OCI-LY1 (cell line): ENCODE results near the gene FZR1.
A peak's percentile ranks its signal among the peaks of the same experiment; 100 is the strongest.

ENCODE experiments used
- H2AFZ ChIP-seq: fragments of 200-600 bp; sonication (generic), shearing (Covaris generic); 2 replicates; pipeline ENCODE4 v1.6.0; 2014; ENCODE audit warnings: antibody characterized with exemption, mild to moderate bottlenecking, low read length
- H3F3A ChIP-seq: fragments of 200-600 bp; sonication (generic), shearing (Covaris generic); 2 replicates; pipeline ENCODE4 v1.6.0; 2014; ENCODE audit warnings: mild to moderate bottlenecking, antibody characterized with exemption, low read length, moderate library complexity; ENCODE audit not compliant: insufficient read depth
- H3K27ac ChIP-seq: fragments of 200-600 bp; sonication (generic); 2 replicates; pipeline ENCODE4 v1.5.1; 2014; ENCODE audit warnings: low read length, mixed run types, mild to moderate bottlenecking, low read depth; ENCODE audit not compliant: poor library complexity, severe bottlenecking
- H3K27me3 ChIP-seq: fragments of 200-600 bp; sonication (generic); 2 replicates; pipeline ENCODE4 v1.6.0; 2014; ENCODE audit warnings: antibody characterized with exemption, mild to moderate bottlenecking, low read length, moderate library complexity; ENCODE audit not compliant: insufficient read depth
- H3K36me3 ChIP-seq: fragments of 200-600 bp; sonication (generic); 2 replicates; pipeline ENCODE4 v1.6.1; 2014; ENCODE audit warnings: mild to moderate bottlenecking, antibody characterized with exemption, low read length, moderate library complexity, mixed read lengths; ENCODE audit not compliant: insufficient read depth
- H3K4me1 ChIP-seq: fragments of 200-600 bp; sonication (generic); 2 replicates; pipeline ENCODE4 v1.5.1; 2014; ENCODE audit warnings: mild to moderate bottlenecking, low read length, moderate library complexity; ENCODE audit not compliant: insufficient read depth, severe bottlenecking
- H3K4me2 ChIP-seq: fragments of 200-600 bp; sonication (generic), shearing (Covaris generic); 2 replicates; pipeline ENCODE4 v1.6.1; 2014; ENCODE audit warnings: low read length
- H3K4me3 ChIP-seq: fragments of 200-600 bp; sonication (generic); 2 replicates; pipeline ENCODE4 v1.5.1; 2014; ENCODE audit warnings: low read length, low read depth, mild to moderate bottlenecking, mixed read lengths; ENCODE audit not compliant: poor library complexity, severe bottlenecking
- H3K79me2 ChIP-seq: fragments of 200-600 bp; shearing (Covaris generic); 2 replicates; pipeline ENCODE4 v1.6.1; 2016; ENCODE audit warnings: mixed run types, low read length, mixed read lengths; ENCODE audit not compliant: insufficient read depth
- H3K9ac ChIP-seq: fragments of 200-600 bp; sonication (generic), shearing (Covaris generic); 2 replicates; pipeline ENCODE4 v1.6.1; 2014; ENCODE audit warnings: mild to moderate bottlenecking, low read length, mixed read lengths
- H3K9me2 ChIP-seq: fragments of 200-600 bp; sonication (generic), shearing (Covaris generic); 2 replicates; pipeline ENCODE4 v1.6.1; 2014; ENCODE audit warnings: low read depth, mild to moderate bottlenecking, low read length, mixed read lengths
- H3K9me3 ChIP-seq: fragments of 200-600 bp; shearing (Covaris generic); 2 replicates; pipeline ENCODE4 v1.6.1; 2014; ENCODE audit warnings: low read length, mixed read lengths
- H4K20me1 ChIP-seq: fragments of 200-600 bp; sonication (generic), shearing (Covaris generic); 2 replicates; pipeline ENCODE4 v1.6.0; 2016; ENCODE audit warnings: mild to moderate bottlenecking, low read length; ENCODE audit not compliant: insufficient read depth
- CTCF ChIP-seq: fragments of 200-600 bp; sonication (generic), shearing (Covaris generic); IDR thresholded peaks from 2 replicates; pipeline ENCODE4 v1.5.1; 2017; ENCODE audit warnings: mild to moderate bottlenecking, antibody characterized with exemption, low read length, moderate library complexity, mixed read lengths
- EZH2 ChIP-seq: fragments of 200-600 bp; sonication (generic), shearing (Covaris generic); IDR thresholded peaks from 2 replicates; pipeline ENCODE4 v1.8.0; 2017; ENCODE audit warnings: borderline replicate concordance, mixed run types, mild to moderate bottlenecking, antibody characterized with exemption, low read length, moderate library complexity, mixed read lengths

Gene FZR1

DNA sequence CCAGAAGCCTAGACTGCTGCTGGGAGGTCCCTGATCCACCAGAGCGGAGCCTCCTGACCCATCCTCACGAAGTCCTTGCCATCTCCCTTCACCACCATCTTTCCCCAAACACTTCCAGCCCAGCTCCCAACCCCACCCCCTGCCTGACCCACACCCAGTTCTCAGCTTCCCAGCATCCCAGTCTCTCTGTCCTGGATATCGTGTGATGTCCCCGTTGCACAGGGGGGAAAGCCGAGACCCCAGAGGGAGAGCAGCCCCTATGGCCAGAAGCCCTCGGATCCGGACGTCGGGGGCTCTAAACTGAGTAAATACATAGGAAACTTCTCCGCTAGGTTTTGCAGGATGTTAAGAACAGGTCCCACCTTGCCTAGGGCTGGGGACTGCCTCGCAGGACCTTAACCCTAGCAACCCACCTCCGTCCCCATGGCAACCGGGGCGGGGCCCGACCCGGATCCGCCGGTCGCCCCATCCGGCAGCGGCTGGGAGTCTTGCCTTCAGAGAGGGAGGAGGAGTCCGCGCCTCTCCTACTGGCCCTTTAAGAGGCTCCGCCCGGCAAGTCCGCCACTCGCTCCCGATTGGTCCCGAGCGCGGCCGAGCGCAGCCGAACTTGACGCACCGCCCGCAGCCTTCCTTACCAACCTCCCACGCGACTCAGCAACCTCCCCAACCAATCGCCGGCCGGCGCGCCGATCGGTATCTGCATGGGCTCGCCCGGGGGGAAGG, 66.2 kb downstream of the FZR1 start:
- H3K27ac ChIP-seq, result no peak overlapping the region

DNA sequence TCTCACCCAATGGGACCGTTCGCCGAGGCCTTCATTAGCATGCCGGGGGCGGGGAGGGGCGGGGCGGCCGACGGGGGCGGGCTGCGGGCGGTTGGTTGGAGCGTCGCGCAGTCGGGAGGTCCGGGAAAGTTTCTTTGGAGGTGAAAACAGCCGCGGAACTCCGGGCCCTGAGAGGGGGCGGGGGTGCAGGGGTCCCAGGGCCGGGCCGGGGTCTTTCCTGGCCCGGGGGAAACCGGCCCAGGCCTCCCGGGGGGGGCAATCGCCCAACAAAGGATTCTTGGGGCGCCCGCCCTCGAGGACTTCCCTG, 66.7 kb downstream of the FZR1 start, which contains the start of gene HMG20B:
Gene HMG20B (plus strand): TSS at position 90 of the 307 bp plus-strand sequence. CDS start 366 bp downstream, outside the sequence.
- Histone ChIP-seq H3F3A (0 out of 2 replicates have a peak, but pooled peaks cover 3% of the 10 kb centered on the region), H4K20me1 (no peaks in the 10 kb centered on the region), H3K4me2 (peak within 1 kb of the TSS; percentile 99), H3K36me3 (peaks cover 18% of the 10 kb centered on the region), H3K9me3 (no peaks in the 10 kb centered on the region), H2AFZ (peak within 1 kb of the TSS; percentile 91), H3K4me3 (peak within 1 kb of the TSS; percentile 88), H3K27ac (peak within 1 kb of the TSS; percentile 68), H3K79me2 (no peaks in the 10 kb centered on the region), H3K9ac (peak within 1 kb of the TSS; percentile 82), H3K4me1 (peaks cover 21% of the 10 kb centered on the region), H3K27me3 (peaks cover 6% of the 10 kb centered on the region; the same call in 1 of the 2 replicates), H3K9me2 (no peaks in the 10 kb centered on the region)
- TF ChIP-seq CTCF, result no peak
- TF ChIP-seq EZH2, result no peak

More for the DNA sequence above, 66.2 kb downstream of the FZR1 start:
- Histone ChIP-seq H3K9me2 (no peaks in the 10 kb centered on the region), H3F3A (0 out of 2 replicates have a peak, but pooled peaks cover 3% of the 10 kb centered on the region), H4K20me1 (no peaks in the 10 kb centered on the region), H3K4me3 (peak overlapping the region; percentile 65), H3K4me1 (peaks cover 21% of the 10 kb centered on the region), H3K36me3 (peaks cover 18% of the 10 kb centered on the region), H3K27me3 (peaks cover 6% of the 10 kb centered on the region; the same call in 1 of the 2 replicates), H2AFZ (peak overlapping the region; percentile 91), H3K9me3 (no peaks in the 10 kb centered on the region), H3K79me2 (no peaks in the 10 kb centered on the region), H3K4me2 (peak overlapping the region; percentile 99), H3K9ac (peak overlapping the region; percentile 56)
- TF ChIP-seq EZH2 (no peak), CTCF (no peak)

GRCh38 chr19:3573162-3573857, 67.2 kb downstream of the FZR1 start:
- no peaks in the 10 kb centered on the region for H4K20me1 ChIP-seq
- no peak overlapping the region for H2AFZ ChIP-seq
- peaks cover 18% of the 10 kb centered on the region for H3K36me3 ChIP-seq
- peak overlapping the region; percentile 82 for H3K9ac ChIP-seq
- no peaks in the 10 kb centered on the region for H3K9me2 ChIP-seq
- H3K4me3 ChIP-seq, result peak overlapping the region; percentile 88
- H3K27me3 ChIP-seq, result peaks cover 6% of the 10 kb centered on the region; the same call in 1 of the 2 replicates
- no peaks in the 10 kb centered on the region for H3K9me3 ChIP-seq
- H3K27ac ChIP-seq, result peak overlapping the region; percentile 68
- peaks cover 21% of the 10 kb centered on the region for H3K4me1 ChIP-seq
- TF ChIP-seq EZH2, result no peak
- no peak for TF ChIP-seq CTCF
- no peaks in the 10 kb centered on the region for H3K79me2 ChIP-seq
- peak overlapping the region; percentile 75 for H3K4me2 ChIP-seq
- H3F3A ChIP-seq, result 0 out of 2 replicates have a peak, but pooled peaks cover 3% of the 10 kb centered on the region
